Retinal pigment epithelial cell (primary cell): Measurements from ENCODE around the gene EMD.

Experiments
- DNase-seq: peaks from one replicate; pipeline ENCODE4 v3.0.0-alpha.2; 2010; ENCODE audit warnings: low read depth
- H3K4me3 ChIP-seq: 2 replicates; pipeline ENCODE4 v1.5.1; 2011; ENCODE audit warnings: mild to moderate bottlenecking, low read length, control low read depth, moderate library complexity
- TF ChIP-seq, protein P1 (sequence below): conservative IDR thresholded peaks from 2 replicates; pipeline ENCODE4 v1.5.1; 2011; ENCODE audit warnings: low read depth, low read length, control low read depth, inconsistent platforms

Gene EMD

DNA sequence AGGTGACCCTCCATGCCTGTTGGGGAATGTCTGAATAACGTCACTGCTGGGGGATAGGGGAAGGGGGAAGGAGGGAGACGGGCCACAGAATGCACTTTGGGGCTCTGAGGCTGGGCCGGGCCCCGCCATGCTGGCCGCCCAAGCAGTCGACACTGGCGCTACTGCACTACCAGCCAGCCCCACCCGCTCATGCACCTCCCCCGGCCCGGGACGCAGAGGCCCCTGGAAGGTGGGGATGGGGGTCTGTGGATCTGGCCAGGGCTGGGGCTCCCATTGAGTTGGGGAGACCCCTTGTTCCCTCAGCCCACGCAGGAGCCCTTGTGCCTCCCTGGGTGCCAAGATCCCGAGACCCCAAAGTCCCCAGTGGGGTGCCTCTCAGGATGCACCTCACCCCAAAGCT lies 22.5 kb upstream of the EMD start:
- DNase-seq, result no peak
- H3K4me3 ChIP-seq, result no peak overlapping the region
- TF ChIP-seq, protein P1, sequence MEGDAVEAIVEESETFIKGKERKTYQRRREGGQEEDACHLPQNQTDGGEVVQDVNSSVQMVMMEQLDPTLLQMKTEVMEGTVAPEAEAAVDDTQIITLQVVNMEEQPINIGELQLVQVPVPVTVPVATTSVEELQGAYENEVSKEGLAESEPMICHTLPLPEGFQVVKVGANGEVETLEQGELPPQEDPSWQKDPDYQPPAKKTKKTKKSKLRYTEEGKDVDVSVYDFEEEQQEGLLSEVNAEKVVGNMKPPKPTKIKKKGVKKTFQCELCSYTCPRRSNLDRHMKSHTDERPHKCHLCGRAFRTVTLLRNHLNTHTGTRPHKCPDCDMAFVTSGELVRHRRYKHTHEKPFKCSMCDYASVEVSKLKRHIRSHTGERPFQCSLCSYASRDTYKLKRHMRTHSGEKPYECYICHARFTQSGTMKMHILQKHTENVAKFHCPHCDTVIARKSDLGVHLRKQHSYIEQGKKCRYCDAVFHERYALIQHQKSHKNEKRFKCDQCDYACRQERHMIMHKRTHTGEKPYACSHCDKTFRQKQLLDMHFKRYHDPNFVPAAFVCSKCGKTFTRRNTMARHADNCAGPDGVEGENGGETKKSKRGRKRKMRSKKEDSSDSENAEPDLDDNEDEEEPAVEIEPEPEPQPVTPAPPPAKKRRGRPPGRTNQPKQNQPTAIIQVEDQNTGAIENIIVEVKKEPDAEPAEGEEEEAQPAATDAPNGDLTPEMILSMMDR, result no peak

DNA sequence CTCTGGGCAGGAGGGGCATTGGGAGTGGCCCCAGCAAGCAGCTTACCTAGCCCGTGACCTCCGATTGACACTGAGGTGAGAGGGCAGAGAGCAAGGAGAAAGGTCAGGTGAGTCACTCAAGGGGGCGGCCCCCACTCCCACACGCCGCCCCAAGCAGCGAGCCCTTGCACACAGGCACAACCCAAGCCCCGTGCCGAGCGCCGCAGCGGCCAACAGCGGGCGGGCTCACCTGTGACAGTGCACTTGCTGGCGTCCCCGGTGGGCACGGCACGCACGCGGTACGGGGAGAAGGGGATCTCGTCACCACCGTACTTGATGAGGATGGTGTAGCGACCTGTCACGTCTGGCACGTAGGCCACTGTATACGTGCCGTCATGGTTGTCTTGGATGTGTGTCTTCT lies 21.9 kb upstream of the EMD start:
- DNase-seq, result no peak
- no peak overlapping the region for H3K4me3 ChIP-seq
- TF ChIP-seq, protein P1, result no peak

DNA sequence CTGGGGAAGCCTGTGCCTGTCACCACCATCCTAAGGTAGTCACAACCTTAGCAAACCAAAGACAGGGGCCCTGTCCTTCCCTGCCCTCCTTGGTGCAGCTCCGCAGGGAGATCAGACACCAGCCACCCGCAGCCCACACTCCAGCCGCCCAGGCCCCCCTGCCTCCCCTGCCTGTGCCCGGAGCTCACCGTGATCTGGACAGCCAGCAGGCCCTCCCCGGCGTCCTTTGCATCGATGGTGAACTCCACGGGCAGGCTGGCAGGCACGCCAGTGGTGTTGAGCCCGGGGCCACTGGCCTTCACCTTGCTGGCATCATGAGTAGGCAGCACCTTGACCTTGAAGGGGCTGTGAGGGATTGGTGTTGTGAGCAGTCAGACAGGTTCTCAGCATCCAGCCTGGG lies 21.1 kb upstream of the EMD start:
- no peak overlapping the region for H3K4me3 ChIP-seq
- DNase-seq, result no peak
- TF ChIP-seq, protein P1, result no peak

DNA sequence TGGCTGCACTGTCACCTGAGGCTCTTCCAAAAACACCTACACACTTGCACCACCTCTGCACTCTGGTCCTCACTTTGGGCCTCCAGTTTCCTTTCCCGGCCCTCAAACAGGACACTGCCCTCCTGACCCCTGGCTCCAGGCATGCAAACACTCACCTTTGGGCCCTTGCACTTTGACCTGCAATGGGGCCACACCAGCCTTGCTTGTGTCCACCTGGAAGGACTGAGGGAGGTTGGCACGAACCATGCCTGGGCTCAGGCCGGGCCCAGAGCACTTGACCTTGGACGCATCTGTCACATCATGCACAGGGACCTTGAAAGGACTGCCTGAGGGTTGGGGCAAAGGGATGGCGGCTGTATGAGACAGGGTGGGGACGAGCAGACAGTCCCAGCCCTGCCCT lies 20.3 kb upstream of the EMD start:
- DNase-seq, result no peak
- TF ChIP-seq, protein P1, result no peak
- H3K4me3 ChIP-seq, result no peak overlapping the region

DNA sequence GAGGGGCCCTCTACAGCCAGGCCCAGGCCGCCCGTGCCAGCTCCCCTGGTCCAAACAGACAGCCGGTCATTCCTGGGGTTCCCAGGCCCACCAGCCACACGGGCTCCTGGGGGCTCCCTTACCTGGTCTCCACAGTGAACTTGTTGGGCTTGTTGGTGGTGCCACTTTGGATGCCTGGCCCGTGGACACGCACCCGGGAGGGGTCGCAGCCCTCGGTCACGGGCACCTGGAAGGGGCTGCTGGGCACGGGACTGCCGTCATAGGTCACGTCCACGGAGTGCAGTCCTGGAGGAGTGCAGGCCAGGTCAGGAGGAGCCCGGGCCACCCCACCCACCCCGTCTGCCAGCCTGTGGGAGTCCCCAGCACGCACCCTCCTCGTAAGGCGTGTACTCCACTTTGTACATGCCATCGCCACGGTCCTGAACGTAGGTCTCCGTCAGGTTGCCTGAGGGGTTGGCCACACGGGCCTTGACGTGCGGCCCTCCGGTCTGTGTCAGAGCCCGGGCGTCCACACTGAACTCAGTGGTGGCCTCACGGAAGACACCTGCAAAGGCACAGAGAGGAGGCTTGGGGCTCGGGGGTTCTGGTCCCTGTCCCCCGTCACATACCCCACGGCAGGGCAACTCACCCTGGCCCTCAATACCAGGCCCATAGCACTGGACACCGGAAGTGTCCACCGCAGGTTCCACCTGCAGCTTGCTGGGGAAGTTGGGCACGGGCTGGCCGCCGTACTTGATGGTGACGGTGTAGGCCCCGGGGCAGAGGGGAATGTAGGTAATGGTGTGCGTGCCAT lies 19.5 kb upstream of the EMD start:
- no peak for DNase-seq
- TF ChIP-seq, protein P1, result no peak
- no peak overlapping the region for H3K4me3 ChIP-seq

DNA sequence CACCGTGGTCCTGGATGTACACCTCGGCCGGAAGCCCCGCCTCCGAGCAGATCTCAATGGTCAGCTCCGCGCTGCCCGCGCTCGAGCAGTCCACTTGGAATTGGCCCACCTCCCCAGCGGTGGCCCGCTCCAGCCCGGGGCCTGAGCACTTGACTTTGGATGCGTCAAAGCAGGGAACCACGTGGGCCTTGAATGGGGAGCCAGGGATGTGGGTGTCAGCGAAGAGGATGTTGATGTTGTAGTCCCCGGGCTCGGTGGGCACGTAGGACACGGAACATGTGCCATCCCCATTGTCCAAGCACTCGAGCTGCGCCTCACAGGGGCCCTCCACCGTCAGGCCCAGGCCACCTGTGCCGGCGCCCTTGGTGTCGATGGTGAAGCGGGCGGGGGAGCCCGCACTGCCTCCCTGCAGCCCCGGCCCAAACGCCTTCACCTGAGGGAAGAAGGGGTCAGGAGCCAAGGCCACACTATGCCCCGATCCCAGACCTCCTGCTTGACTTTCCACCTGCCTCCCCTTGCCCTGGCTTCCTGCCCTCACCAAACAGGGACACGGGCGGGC lies 18.9 kb upstream of the EMD start:
- TF ChIP-seq, protein P1, result no peak
- no peak overlapping the region for H3K4me3 ChIP-seq
- DNase-seq, result no peak
